ENCODE data around the gene MYO15B. TPM values are rescaled to one million over a fixed set of nuclear protein-coding genes. Genes with fewer than 3 reads are reported as not detected.
A peak's percentile ranks its signal among the peaks of the same experiment; 100 is the strongest.

Gene MYO15B
- total RNA-seq, 1 donor from 2014 or later: 48.2 TPM

DNA sequence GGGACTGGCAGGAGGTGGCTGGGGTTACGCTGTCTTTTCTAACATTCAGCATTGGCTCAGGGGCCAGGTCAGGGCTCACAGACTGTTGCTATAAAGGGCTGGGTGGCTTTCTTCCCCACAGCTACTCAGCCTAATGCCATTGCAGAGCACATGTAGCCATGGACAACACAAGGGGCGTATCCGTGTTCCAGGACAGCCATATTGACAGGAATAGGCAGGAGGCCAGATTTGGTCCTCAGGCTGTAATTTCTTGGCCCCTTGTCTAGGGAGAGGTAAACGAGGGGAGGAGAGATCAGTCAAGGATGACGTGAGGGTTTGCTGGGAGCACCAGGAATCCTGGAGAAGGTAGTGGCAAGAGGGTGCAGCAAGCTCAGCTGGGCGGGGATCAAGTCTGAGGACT is 21.2 kb upstream of the MYO15B start:
- H3K27me3 Mint-ChIP-seq: no peaks in the 10 kb centered on the region

DNA sequence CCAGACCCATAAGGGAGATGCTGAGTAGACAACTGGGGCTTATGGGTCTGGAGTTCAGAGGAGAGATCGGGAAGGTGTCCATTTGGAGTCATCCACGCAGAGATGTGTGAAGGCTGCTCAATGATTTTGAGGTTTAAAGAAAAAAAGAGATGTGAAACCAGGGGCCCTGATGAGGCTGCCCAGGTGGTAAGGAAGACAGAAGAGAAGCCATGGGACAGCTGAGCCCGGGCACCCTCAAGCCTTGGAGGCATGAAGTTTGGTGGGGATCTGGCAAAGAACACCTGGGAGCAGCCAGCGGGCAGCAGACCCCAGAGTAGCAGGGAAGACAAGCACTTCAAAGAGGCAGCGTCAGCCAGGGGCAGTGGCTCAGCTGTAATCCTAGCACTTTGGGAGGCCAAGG is 20.8 kb upstream of the MYO15B start:
- no peak for TF ChIP-seq CTCF (conservative IDR thresholded peaks at IDR 0.05)
- H3K4me1 Mint-ChIP-seq (ENCODE audit: unreplicated experiment): peaks cover 13% of the 10 kb centered on the region
- peaks cover 6% of the 10 kb centered on the region for H3K36me3 Mint-ChIP-seq
- no peaks in the 10 kb centered on the region for H3K9me3 Mint-ChIP-seq
- H3K27ac Mint-ChIP-seq: peak overlapping the region; percentile 70
- no peak for DNase-seq (ENCODE audit: extremely low spot score, unreplicated experiment)
- no peaks in the 10 kb centered on the region for H3K27me3 Mint-ChIP-seq
- no peak overlapping the region for H3K4me3 Mint-ChIP-seq

More for the DNA sequence above, 21.2 kb upstream of the MYO15B start:
- no peak overlapping the region for H3K4me3 Mint-ChIP-seq
- DNase-seq (ENCODE audit: extremely low spot score, unreplicated experiment): no peak
- peaks cover 6% of the 10 kb centered on the region for H3K36me3 Mint-ChIP-seq
- H3K4me1 Mint-ChIP-seq (ENCODE audit: unreplicated experiment): peaks cover 13% of the 10 kb centered on the region
- no peaks in the 10 kb centered on the region for H3K9me3 Mint-ChIP-seq
- H3K27ac Mint-ChIP-seq: peak overlapping the region; percentile 70
- TF ChIP-seq CTCF (conservative IDR thresholded peaks at IDR 0.05): no peak

DNA sequence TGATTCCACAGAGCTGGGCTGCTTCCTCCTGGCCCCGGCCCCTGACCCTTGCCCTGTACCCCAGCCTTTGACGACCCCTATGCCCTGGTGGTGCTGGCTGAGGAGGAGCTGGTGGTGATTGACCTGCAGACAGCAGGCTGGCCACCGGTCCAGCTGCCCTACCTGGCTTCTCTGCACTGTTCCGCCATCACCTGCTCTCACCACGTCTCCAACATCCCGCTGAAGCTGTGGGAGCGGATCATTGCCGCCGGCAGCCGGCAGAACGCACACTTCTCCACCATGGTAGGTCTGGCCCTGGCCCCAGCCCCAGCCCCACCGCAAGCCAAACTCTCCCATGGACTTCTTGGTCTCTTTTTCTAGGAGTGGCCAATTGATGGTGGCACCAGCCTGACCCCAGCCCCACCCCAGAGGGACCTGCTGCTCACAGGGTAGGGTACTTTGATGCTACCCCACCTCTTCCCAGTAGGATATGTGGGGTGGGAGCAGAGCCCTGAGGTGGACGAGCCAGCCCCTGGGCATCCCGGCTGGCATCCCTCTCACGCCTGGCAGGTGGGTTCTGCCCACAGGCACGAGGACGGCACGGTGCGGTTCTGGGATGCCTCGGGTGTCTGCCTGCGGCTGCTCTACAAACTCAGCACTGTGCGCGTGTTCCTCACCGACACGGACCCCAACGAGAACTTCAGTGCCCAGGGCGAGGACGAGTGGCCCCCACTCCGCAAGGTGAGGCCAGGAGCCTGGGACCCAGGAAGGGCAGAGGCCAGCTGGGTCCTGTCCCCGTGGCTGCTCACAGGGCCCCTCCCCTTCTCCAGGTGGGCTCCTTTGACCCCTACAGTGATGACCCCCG is 19.0 kb upstream of the MYO15B start:
- TF ChIP-seq CTCF (conservative IDR thresholded peaks at IDR 0.05): no peak
- Mint-ChIP-seq H3K36me3 (peaks cover 6% of the 10 kb centered on the region), H3K27me3 (no peaks in the 10 kb centered on the region), H3K9me3 (no peaks in the 10 kb centered on the region), H3K27ac (no peak overlapping the region), H3K4me1 (ENCODE audit: unreplicated experiment) (peaks cover 13% of the 10 kb centered on the region), H3K4me3 (no peak overlapping the region)
- DNase-seq (ENCODE audit: extremely low spot score, unreplicated experiment): no peak

DNA sequence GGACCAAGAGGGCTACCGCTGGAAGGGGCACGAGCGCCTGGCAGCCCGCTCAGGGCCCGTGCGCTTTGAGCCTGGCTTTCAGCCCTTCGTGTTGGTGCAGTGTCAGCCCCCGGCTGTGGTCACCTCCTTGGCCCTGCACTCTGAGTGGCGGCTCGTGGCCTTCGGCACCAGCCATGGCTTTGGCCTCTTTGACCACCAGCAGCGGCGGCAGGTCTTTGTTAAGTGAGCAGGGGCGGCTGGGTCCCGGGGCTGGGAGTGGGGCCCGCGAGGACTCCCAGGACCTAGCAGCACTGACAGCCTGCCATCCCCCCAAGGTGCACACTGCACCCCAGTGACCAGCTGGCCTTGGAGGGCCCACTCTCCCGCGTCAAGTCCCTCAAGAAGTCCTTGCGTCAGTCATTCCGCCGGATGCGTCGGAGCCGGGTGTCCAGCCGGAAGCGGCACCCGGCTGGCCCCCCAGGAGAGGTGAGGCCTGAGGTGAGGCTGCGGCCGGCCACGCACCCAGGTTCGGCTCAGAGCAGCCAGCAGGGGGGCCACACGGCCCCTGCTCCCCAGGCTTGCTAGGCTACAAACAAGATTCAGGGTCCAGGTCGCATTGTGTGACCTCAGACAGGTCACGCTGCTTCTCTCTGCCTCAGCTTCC is 17.4 kb upstream of the MYO15B start:
- Mint-ChIP-seq H3K27me3 (no peaks in the 10 kb centered on the region), H3K9me3 (no peaks in the 10 kb centered on the region), H3K27ac (no peak overlapping the region), H3K4me3 (no peak overlapping the region), H3K36me3 (peaks cover 6% of the 10 kb centered on the region), H3K4me1 (ENCODE audit: unreplicated experiment) (peaks cover 13% of the 10 kb centered on the region)
- DNase-seq (ENCODE audit: extremely low spot score, unreplicated experiment): no peak
- TF ChIP-seq CTCF (conservative IDR thresholded peaks at IDR 0.05): no peak

DNA sequence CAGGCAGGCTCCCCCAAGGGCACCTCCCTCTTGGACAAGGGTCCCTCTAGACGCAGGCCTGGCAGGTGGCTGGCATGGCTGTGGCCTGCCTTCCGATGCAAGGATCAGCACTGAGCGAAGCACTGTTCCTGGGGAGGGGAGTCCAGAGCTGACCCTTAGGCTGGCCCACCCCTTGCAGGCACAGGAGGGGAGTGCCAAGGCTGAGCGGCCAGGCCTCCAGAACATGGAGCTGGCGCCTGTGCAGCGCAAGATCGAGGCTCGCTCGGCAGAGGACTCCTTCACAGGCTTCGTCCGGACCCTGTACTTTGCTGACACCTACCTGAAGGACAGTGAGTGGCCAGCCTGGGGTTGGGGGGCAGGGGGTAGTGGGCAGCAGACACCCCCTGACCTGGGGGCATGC is 16.8 kb upstream of the MYO15B start:
- no peak for DNase-seq (ENCODE audit: extremely low spot score, unreplicated experiment)
- peaks cover 6% of the 10 kb centered on the region for H3K36me3 Mint-ChIP-seq
- H3K4me1 Mint-ChIP-seq (ENCODE audit: unreplicated experiment): peaks cover 12% of the 10 kb centered on the region
- TF ChIP-seq CTCF (conservative IDR thresholded peaks at IDR 0.05): no peak
- H3K9me3 Mint-ChIP-seq: no peaks in the 10 kb centered on the region
- H3K27me3 Mint-ChIP-seq: no peaks in the 10 kb centered on the region
- H3K4me3 Mint-ChIP-seq: no peak overlapping the region
- H3K27ac Mint-ChIP-seq: no peak overlapping the region

All from type B pancreatic cell (in vitro differentiated cells).